Measurements from ENCODE around the gene HTR4. TPM values are rescaled to one million over a fixed set of nuclear protein-coding genes. Genes with fewer than 3 reads are reported as not detected.

Gene HTR4
- total RNA-seq, 1 donor from 2014 or later, result 0.22 TPM

DNA sequence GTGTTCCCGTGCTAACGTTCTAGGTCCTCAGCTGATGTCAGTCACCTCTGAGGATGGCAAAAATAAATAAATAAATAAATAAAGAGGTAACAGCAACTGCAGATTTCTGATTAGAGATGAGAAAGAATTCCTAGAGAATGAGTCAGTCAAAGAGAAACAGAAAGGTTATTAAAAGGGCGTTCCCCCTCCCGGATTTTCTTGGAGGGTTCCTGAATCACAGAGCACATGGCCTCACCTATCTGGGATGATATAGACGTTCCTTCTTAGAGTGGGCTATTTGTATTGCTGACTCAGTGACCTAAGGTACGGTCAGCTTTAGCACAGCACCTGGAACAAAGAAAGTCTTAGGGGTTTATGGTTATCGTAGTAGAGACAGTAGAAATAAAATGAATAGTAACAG lies 30.6 kb downstream of the HTR4 start:
- ATAC-seq, result no peak
- DNase-seq (ENCODE audit: missing footprints), result no peak
- intact Hi-C loops (cut with DNase I), result no loop called here

DNA sequence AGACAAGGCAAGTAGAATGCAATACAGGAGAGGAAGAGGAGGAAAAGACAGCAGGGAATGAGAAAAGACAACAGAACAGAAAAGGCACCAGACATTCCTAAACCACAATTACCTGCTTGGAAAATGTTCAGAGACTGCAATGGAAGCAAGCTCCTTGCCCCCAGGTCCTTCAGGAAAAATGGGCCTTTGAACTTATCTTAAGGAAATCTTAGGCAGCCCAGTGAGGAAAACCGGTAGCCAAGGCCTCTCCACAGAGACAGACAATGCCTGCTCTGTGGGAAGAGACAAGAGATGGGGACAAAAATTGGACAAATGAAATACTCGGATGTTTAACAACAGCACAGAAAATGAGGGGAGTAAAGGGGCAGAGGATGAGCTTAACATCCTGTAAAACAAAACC lies 31.2 kb downstream of the HTR4 start:
- intact Hi-C loops (cut with DNase I), result no loop called here
- DNase-seq (ENCODE audit: missing footprints), result no peak

DNA sequence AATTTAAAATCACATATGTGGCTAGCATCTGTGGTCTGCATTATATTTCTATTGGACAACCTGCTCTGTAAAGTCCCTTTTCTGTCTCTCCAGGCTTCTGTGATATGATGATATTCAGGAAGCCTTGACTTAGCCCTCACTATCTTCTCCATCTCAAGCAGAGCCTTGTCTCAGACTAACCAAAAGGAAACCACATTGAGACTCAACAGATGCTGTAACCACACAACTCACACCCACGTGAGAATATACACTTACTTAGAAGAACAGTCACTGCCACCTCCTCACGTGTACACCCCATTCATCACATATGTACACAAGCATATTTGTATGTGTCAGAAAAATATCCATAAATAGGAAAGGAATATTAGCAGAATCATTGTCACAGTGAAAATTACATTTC lies 33.6 kb downstream of the HTR4 start:
- DNase-seq (ENCODE audit: missing footprints) (no peak), ATAC-seq (no peak)
- intact Hi-C loops (cut with DNase I), result no loop called here

More for the DNA sequence above, 31.2 kb downstream of the HTR4 start:
- no peak for ATAC-seq

DNA sequence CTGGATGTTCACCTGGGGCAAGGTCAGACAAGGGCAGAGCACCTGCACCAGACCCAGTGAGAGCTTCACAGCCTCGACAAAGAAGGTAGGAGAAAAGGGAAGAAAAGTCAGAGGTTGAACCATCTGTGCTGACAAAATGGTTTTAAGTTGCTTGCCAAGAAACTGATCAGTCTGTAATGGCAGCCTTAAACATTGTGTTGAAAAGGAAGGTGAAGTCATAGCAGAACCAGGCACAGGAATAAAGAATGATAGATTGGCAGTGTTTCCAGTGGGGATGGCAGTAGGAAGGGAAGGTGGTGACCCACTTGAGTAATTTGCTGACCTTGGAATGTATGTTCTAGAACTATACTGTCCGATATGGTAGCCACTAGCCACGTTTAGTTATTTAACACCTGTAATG lies 34.2 kb downstream of the HTR4 start:
- intact Hi-C loops (cut with DNase I), result no loop called here
- DNase-seq (ENCODE audit: missing footprints) (no peak), ATAC-seq (no peak)

DNA sequence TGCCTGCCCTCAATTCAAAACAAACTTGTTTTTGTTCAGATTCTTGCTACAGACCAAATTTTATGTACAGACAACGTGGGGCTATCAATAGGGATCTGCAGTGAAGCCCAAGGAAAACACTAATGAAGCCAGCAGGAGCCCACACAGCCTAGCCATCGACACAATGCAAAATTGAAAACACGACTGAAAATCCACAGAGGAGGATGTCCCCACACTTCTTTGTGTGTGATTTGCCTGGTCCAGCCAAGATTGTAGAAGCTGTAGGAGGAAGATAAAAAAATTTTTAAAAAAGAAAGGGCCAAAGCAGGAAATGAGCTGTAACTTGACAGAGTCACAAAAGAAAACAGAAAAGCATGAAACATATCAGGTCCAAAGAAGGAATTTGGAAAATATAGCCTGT lies 34.8 kb downstream of the HTR4 start:
- ATAC-seq (peak; percentile 26), DNase-seq (ENCODE audit: missing footprints) (no peak)
- intact Hi-C loops (cut with DNase I), result no loop called here

DNA sequence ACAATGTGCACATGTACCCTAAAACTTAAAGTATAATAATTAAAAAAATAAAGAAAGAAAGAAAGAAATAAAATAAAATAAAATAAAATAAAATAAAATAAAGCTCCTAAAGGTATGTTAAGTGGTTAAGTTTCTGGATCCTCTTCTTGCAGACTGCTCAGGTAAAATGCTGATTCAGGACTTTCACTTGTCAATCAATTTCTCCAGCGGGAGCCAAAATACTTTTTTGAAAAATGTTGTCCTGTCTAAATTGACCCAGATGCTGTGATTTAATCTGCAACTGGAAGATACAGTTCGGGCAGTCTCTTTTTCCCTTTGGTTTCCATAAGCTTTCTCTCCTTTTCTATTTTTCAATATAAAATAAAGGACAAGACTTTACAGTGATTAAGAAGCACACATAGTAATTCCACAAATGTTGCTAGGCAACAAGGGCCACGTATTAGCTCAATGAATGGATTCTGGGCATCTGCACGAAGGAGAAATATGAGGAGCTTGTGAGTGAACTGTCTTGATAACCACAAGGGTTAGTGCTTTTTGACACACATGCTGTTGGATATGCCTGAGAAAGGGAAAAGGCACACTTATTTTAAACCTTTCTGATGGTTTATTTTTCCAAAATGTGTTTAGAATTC lies 38.6 kb downstream of the HTR4 start:
- DNase-seq (ENCODE audit: missing footprints) (no peak), ATAC-seq (no peak)
- intact Hi-C loops (cut with DNase I), result no loop called here

DNA sequence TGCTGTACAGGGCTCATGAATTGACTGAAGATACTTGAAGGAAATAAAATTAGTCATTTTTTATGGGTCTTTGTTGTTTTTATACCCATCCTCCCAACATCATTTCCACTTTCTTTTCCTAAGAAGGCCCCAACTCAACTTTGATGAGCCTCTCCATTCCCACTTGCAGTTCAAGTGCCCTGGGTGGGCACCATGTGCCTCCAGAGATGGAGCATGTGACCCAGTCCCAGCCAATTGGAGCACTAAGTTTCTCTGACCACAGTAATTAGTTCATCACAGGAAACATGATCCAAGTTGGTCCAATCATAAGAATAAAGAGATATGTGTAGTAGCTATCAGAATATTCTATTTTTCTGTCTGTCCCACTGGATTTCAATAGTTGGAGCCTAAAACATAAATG lies 46.9 kb downstream of the HTR4 start:
- DNase-seq (ENCODE audit: missing footprints) (no peak), ATAC-seq (no peak)
- intact Hi-C loops (cut with DNase I), result no loop called here

DNA sequence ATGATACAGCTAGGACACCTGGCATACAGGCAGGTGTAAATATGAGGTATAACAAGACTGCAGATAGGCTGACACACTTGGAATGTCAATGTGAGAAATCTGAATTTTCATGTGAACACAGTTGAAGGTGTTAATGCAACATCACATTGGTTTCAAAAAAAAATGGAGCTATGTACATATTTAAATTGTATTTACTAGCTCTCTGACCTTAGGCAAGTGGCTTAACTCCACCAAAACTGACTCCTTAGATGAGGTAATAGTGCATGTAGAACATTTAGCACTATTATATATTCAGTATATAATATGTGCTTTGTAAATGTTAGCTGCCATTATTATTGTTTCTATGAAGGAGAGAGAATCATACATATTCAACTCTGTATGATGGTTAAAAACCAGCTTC lies 48.0 kb downstream of the HTR4 start:
- DNase-seq (ENCODE audit: missing footprints), result no peak
- ATAC-seq, result no peak
- intact Hi-C loops (cut with DNase I), result no loop called here

DNA sequence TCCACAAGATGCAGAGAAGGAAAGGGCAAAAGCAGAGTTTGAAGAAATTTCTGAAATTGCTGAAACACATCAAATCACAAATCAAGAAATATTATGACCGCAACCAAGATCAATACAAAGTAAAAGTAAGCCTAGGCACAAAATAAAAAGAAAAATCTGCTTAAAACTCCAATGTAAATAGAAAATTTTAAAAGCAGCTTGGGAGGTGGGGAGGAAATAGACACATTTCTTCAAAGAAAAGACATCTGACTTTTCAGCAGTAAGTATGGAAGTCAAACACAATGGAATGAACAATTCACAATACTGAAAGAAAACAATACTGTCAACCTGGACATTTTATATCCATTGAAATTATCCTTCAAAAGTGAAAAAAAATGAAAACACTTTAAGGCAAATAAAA lies 55.1 kb downstream of the HTR4 start:
- ATAC-seq, result no peak
- intact Hi-C loops (cut with DNase I), result no loop called here
- no peak for DNase-seq (ENCODE audit: missing footprints)

DNA sequence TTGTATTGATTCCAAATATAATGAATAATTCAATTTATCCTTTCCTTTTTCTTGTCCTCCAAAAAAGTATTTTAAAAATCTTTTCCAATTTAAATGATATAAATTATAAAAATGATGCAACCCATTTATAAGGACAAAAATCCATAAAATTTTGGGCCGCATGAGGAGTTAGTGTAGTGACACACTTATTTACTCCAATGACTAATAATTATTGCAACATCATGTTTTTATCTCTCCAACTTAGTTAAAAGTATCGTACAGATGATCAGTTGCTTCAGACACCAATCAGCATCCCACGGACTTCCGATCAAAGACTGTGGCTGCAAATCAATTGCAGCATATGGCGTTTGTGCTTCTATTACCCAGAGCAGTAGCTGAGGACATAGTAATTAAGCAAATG lies 58.6 kb downstream of the HTR4 start:
- DNase-seq (ENCODE audit: missing footprints) (no peak), ATAC-seq (no peak)
- intact Hi-C loops (cut with DNase I), result no loop called here

DNA sequence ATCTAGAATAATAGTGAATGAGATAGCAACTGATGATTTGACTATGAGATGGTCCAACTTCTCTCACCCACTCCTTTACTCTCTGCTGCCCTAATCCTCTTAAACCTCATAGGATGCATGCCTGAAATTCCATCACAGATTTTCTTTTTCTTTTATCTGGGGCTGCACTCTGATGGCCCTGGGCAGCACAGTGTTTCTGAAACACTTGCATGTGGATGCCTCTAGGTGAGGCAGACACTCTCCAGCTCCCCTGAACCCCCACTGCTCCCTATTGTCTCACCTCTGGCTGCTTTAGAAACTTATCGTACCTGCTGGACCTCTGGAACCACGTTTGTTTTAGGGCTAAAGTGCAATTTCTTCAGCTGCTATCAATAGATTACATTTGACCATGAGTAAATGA lies 67.5 kb downstream of the HTR4 start:
- no peak for ATAC-seq

DNA sequence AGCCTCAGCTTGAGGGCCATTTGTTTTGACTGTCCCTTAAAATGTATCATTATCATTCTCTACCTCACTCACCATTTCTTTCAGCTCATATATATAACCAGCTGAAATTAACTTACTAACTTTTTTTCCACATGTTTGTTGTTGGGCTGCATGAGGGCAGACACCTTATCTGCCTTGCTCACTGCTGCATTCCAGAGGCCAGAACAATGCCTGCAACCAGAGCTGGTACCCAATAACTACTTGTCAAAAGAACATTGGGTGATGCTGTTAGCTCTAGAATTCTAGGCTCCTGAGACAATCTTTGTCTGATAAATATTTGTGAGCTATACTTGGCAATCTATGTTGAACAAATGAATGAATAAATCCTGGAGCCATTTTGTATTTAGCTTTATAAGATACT lies 68.3 kb downstream of the HTR4 start:
- DNase-seq (ENCODE audit: missing footprints), result no peak
- ATAC-seq, result no peak
- intact Hi-C loops (cut with DNase I), result no loop called here

More for the DNA sequence above, 67.5 kb downstream of the HTR4 start:
- no peak for DNase-seq (ENCODE audit: missing footprints)
- intact Hi-C loops (cut with DNase I), result no loop called here

DNA sequence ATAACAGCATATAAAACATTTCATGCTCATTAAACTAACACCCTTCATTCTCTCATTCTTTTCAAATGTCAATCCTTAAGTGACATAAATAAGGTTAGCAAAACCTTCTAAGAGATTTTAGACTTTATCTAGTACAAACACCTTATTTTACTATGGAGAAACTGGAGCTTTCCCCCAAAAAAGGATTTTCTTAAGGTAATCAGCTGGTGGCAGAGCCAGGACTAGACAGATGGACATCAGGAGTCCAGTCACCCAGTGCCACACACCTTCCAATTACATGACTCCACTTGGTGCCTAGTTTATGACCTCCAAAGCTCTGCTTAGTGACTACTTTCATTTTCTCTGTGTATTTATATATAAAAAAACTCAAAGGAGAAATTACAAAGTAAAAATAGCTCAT lies 70.2 kb downstream of the HTR4 start:
- ATAC-seq (no peak), DNase-seq (ENCODE audit: missing footprints) (no peak)
- intact Hi-C loops (cut with DNase I), result no loop called here

DNA sequence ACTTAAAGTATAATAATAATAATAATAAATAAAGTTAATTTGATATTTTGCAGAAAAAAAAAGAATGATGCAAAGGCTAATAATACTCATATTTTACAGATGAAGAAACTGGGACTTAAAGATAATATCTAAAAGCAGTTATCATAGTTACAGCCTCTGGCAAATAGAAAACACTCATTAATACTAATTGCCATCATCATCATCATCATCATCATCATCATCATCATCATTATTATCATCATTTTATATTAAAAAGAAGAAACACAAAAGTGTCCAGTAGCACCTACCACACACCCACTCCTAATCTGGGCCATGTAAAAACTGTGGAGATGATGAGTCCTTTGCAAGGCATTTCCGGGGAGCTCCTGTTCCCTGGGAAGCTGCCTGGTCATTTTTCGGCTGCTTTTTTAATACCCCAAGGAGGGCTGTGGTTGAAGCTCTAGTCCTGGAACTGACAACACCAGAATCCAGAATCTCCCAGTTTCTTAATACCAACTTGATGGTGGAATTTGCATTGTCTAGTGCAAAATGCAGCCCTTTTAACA lies 70.8 kb downstream of the HTR4 start:
- DNase-seq (ENCODE audit: missing footprints), result no peak
- no peak for ATAC-seq
- intact Hi-C loops (cut with DNase I), result no loop called here

DNA sequence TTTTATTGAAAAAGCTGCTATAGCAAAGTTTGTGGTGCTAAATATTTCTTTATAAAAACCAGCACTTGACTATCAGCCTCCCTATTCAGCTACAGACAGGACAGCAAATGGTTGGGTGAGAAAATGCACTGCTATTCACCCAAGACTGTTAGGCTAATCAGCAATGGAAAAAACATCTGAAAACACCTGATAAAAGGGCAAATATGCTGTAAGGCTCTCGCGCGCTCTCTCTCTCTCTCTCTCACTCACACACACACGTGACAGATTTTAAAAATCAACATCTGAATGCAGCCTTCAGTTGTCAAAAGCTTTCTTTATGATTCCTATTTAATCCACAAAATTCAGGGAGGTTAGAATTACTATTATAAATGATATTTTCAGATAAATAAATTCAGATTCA lies 80.2 kb downstream of the HTR4 start:
- no peak for DNase-seq (ENCODE audit: missing footprints)
- intact Hi-C loops (cut with DNase I), result loop anchor here (10.0 kb wide), 1 partner anchor 119 kb away; no protein-coding TSS in a partner anchor

DNA sequence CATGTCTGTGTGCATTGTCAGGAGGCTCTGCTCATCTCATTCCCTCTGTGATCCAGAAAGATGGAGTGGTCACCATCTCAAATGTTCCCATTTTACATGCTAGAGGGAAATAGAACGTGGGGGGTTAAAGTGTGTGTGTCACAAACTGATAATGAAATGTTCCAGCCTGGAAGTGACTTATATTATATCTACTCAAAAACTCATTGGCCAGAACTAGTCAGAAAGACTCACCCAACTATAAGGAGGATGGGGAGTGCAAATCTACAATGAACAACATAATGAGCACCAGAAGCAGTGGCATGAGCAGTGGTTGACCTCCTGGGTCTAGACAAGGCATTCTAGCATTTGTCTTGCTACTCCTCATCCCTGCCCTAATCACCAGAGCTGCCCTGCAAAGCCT lies 81.0 kb downstream of the HTR4 start:
- DNase-seq (ENCODE audit: missing footprints), result no peak
- intact Hi-C loops (cut with DNase I), result loop anchor here (10.0 kb wide), 1 partner anchor 119 kb away; no protein-coding TSS in a partner anchor
- ATAC-seq, result no peak

More for the DNA sequence above, 80.2 kb downstream of the HTR4 start:
- ATAC-seq, result no peak

DNA sequence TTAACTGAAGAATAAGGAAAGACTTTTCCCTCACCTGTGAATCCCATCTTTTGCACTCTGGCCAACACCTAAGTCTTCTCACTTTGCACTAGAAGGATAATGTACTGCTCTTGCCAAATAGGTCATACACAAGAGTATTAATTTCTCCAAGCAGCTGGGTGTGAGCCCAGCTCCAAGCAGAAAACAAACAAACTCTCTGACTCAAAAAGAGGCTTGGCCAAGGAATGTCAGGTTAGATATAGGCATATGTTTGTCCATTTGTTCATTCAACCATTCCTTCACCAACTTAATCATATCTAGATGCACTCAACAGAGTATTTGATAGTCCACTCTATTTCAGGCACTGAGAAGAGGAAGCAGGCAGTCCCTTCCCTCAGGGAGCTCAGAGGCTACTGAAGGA lies 84.4 kb downstream of the HTR4 start:
- DNase-seq (ENCODE audit: missing footprints), result no peak
- intact Hi-C loops (cut with DNase I), result loop anchor here (10.0 kb wide), 1 partner anchor 115 kb away; no protein-coding TSS in a partner anchor
- ATAC-seq, result no peak

DNA sequence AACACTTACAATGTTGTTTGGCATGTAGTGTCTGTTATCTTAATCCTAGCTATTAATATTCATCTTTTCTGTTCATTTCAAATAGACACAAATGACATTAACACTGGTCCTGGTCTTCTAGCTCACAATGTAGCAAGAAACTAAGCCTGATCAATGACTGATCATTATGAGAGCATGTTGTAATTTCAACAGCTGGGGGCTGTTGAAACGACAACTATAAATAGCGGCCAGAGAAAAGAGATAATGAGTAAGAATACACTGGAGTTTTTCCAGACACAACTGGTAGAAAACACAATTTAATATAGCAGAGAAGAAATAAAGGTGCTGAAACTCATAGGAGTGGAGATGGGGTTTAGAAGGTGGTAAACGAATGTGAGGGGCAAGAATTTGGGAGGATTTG lies 89.2 kb downstream of the HTR4 start:
- DNase-seq (ENCODE audit: missing footprints) (no peak), ATAC-seq (no peak)
- intact Hi-C loops (cut with DNase I), result no loop called here

DNA sequence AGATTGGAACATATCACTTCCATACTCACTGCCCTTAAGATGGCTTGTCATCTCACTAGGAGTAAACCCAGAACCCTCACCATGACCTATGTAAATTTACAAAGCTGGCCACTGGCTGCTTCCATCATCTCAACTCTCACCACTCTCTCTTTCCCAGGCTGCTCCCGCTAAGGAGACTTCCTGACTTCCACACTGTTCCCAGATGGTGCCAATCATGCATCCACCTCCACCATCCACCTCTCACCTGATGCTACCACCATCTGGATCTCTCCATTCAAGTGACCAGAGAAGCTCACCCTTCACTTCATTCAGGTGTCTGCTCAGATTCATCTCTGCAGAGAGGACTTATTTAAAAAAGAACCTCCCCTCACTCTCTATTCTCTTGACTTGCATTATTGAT lies 91.3 kb downstream of the HTR4 start:
- ATAC-seq (no peak), DNase-seq (ENCODE audit: missing footprints) (no peak)
- intact Hi-C loops (cut with DNase I), result no loop called here

DNA sequence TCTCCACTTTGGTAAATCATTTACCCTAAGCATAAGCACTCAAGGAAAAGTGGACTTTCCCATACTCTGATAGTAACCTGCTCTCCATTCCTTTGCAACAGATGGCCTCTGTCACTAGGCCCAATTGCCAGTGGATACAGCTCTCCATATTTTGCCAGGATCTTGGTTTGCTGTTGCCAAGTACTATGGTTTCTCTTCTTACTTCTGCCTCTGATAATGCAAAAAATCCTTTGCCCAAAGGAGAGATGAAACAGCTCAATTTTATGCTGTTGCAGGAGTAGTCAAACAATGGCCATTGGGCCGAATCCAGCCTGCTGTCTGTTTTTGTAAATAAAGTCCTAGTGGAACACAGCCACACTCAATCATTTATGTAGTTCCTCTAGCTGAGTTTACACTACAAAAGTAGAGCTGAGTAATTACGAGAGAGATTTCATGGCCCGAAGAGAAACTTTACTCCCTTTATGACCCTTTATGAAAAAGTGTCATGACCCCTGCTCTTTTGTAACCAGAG lies 92.5 kb downstream of the HTR4 start:
- intact Hi-C loops (cut with DNase I), result no loop called here
- no peak for DNase-seq (ENCODE audit: missing footprints)
- ATAC-seq, result no peak

DNA sequence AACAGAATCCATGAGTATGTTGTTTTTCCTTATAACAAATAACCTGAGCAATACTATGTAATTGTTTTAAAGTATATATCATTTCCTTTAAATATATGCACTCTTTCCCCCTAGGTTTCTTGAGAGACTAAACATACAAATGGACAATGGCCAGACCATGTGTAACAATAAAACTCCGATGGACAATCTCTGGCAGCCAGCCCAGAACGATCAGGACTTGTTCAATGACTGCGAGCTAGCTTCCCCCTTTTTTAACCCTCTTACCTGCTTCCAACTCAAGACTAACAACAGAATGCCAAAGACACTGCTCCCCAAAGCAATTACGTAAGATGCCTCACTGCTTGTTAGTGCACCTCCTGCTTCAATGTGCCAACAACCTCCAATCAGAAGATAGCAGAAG lies 94.9 kb downstream of the HTR4 start:
- DNase-seq (ENCODE audit: missing footprints) (no peak), ATAC-seq (no peak)
- intact Hi-C loops (cut with DNase I), result no loop called here
